ENCODE data around the gene ALDH1L1.

Gene ALDH1L1

DNA sequence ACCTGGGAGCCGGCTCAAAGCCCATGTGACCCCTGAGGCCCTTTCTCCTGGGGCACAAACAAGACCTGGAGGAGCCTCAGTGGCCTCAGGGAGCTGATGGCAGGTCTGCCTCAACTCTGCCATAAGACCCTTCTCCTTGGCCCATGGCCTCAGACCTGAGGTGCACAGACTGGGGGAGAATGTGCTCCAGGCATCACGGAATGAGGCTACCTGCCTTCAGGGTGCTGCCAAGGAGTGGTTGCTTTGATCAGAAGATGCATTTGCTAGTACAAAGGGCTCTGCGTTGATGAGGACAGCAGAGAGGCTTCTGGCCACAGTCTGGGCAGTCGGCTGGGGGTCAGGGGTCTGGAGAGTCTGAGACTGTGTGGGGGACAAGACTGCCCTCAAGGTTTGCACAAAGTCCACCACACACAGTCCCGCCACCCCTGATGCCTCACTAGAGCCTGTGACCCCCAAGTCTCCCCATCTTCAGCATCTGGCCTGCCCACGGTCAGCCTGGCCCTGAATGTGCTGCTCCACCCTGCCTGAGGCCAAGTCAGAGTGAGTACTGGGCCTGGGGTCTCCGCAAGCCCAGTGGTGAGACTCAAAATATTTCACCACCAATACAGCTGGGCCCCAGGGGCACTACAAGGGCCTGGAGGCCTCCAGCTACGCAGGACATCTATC is 26.6 kb downstream of the ALDH1L1 start:
- no peak for DNase-seq

DNA sequence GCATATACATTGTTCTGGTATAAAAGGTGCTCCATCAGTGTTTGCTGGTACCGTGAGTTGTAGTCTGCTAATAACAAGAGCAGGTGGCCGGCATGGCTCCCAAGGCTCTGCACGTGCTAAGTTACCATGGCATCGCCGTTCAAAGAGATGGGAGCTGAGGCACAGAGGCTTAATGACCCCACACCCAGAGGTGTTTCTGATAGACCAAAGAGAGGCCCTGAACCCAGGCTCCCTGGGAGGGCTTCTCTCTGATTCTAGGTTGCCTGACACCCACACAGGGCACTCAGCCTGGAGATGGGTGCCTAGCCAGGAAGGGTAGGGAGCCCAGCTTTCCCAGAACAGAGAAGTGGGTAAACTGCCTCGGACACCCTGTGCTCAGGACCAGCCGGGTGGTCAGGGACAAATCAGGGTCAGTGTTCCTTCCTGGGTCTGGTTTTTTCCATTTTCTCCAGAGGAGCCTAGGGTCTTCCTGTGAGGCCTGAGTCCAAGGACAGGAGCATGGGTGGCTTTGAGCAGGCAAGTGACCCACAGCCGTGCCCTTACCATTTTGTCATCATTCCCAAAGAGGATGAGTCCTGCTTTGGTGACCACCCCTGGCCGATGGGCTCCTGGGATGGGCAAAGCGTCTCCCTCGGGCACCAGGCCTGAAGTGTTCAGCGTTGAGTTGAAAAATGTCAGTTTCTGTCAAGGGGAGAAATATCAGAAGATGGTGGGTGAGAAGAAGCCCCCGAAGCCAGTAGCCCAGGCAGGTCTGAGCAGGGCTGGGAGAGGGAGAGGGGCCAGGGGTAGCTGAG is 27.3 kb downstream of the ALDH1L1 start:
- no peak for DNase-seq

DNA sequence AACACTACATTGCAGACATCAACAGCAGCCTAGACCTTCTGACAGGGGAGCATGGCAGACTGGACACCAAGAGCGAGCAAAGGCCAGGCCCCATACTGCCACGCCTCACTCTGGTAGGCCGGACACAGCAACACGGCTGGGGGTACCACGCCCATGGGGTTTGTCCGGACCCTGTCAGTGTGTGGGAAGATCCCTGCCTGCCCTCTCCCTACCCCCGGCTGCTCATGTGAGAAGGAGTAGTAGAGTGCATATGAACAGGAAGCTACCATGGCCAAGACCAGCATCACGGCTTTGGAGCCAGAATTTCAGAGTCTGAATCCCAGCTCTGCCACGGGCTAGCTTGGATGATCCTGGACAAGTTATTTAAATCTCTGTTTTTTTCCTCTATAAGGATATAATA is 27.9 kb downstream of the ALDH1L1 start:
- DNase-seq: no peak

DNA sequence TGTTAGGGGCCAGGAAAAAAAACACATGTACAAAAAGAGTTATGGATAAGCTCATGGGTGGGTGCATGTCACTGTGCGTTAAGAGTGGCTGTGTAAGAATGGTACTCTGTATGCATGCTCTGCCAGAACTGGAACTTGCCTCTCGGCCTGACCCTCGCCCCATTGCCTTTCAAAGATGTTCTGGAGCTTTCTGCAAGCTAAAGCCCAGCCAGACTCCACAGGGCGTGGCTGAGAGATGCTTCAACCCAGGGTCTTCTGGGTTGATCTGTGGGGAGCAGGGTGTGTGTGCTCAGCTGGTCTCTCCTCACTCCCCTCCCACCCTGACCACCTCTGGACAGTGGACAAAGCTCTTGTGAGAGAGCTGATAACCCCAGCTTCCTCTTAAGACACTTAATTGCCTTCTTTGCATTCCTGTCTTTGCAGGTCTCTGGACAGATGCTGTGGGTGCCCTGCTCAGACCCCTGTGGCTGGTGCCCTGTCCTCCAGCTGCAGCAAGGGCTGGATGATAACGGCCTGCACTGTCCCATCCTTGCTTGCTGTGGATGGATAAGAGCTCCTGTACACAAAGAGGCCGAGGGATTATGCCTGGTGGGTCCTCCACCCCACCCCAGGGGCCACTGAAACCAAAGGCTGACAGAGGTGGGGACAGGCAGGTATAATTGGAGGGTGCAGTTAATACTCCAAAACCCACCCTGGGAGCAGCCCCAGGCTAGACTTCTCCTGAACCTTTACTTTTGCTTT is 28.7 kb downstream of the ALDH1L1 start:
- DNase-seq: no peak

DNA sequence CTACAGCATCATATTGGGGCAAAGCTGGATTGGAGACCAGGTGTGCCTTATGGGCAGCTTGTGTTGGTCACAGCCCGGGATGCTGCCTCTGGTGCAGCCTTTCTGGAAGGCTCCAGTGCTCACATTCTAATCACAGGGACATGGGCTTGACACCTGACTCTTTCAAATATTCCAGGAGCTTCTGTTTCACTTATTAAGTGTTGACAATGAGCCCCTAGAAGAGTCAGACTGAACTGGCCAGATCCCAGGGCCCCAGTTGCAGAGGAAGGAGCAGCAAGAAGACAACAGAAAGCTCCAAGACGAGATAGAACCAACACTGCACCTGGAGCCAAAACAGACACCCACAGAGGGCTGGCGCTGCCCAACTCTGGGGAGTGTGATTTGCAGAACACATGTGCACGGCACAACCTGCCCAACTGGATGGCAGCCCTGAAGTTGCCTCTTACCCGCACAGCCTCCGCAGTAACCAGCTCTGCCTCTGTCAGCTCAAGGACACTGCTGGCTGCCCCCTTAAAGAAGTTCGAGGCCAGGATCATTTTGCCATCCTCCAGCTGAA is 30.3 kb downstream of the ALDH1L1 start:
- DNase-seq: no peak

DNA sequence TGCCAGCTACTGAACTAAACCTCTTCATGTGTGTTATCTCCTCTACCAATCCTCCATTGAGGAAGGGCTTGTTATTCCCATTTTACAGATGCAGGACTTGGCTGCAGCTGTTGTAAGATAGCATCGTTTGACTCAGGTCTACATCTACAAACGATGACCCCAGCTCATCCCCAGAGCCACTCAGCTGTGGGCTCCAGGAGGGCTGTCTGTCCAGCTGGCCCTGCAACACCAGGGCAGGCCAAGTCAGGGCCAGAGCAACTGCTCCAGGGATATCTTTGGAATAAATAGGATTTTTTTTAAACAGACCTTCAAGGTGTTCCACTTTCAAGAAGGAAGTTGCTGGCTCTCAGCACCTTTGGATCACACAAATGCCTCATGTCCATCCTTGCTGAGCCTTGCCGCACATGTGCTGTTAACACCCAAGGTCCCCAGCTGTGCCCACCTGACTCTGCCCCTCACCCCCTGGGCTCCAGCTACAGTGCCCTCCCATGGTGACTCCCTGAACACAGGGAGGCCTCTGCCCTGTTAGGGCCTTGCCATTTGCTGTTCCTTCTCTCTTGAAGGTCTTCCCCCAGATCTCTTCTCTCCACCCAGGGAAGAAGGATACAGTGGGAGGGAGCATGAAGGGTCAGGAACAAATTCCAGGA is 31.0 kb downstream of the ALDH1L1 start:
- no peak for DNase-seq

DNA sequence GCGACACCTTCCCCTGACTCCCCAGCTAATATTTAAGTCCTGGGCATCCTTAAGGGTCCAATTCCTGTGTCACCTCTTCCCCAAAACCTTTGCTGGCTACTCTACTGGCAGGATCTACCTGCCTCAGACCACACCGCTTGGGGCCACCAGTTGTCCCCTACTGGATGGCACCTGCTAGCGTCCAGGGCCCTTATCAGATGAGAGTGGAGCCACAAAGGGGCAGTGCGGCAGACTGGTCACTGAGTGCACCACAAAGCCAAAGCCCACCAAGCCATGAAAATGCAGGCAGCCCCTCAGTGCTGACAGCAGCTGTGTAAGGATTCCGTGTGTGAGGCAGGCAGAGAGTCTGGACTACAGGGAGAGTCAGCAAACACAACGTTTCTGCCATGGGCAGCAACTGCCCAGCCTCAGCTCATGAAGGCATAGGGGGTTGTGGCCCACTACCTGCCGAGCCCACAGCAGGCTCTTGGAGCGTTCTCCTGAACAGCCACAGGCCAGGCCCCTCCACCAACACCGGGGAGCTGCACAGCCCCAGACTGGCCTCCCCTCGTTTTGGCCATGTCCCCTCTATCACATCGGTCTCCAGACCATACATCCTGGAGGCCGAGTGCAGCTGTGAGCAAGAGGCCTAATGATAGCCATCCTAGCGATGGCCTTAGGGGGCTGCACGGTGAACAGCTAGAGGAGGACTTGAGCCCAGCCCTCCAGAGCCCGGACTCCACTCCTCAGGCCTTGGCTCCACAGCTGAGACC is 32.3 kb downstream of the ALDH1L1 start:
- no peak for DNase-seq

DNA sequence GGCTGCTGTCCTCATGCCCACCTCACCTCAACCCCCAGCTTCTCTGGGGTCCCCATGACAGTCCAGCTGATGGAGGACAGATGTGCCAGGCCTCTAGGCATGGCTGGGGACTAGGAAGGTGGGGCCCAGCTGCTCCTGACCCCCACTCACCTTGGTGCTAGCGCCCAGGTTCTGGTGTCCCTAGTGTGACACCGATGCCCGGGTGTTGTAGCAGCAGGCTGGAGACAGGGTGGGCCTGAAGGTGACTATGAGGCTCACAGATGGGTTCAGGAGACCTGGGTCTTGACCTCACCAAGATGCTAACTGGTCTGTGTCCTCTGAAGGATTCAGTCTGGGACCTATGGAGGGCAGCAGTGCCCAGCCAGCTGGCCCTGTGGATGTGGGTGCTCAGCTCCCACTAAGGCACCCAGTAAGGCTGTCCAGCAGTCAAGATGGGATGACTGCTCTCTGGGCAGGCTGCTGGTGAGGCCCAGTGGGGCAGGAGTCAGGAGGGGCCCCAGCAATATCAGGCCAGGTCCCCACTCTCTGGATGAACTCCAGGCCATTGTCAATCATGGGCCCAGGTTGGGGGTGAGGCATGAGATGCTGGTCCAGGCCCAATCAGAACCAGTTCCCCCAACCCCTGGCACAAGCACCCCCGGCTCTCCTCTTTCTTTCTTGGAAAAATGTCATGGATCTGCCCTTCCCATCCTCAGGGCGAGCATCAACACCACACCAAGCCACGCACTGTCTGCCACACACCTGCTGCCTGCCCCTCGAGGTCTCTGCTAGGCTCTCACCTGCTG is 33.0 kb downstream of the ALDH1L1 start:
- DNase-seq: no peak

DNA sequence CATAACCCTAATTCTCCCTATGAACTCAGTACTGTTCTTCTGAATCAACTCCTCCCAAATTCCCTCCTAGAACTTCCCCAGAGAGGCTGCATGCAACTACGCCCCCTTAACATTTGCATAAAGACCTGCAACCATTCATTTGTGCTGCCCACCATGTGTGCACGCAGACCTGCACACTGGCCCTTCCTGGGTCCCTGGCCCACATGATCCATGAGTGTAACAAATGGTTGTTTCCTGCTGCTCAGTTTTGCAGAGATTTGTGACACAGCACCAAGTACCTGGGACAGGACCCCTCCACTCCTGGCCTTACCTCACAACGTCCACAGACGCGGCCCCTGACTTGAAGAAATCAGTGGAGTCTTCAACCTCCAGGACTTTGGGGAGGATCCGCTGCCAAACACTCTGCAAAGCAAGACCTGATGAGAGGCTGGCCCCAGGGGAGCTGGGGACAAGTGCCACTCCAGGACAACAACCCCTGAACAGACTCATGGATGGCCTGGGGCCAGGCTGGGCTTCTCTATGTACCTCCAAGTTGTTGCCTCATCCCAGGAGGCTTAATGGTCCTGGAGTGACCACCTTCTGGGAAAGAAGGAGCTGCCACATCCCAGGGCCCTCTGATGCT is 33.8 kb downstream of the ALDH1L1 start:
- DNase-seq: no peak

DNA sequence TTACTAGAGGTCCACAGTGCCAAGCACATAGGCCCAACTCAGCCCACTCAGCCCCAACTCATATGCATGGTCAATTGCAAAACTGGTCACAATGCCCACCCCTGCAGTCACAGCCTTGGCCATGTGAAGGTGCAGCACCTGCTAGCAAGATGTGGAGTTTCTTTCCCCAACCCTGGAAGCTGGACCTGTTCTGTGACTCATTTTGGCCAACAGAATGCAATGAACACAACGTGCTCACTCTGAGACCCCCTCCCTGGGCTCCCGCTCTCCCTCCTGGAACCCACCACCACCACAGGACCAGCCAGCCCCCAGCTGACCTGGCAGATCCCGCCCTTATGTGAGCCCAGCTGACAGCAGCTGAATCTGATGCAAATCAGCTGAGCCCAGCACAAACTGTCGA is 34.4 kb downstream of the ALDH1L1 start:
- no peak for DNase-seq

DNA sequence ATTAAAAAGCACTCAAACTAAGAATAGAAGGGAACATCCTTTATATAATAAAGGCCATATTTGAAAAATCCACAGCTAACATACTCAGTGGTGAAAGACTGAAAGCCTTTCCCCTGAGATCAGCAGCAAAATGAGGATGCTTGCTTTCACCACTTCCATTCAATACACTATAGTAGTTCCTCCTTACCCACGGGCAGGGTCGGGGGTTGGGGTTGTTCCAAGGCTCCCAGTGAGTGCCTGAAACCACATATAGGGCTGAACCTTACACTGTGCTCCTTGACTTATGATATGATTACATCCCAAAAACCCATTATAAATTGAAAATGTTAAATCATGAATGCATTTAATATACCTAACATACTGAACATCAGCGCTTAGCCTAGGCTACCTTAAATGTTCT is 37.7 kb downstream of the ALDH1L1 start:
- no peak for DNase-seq

DNA sequence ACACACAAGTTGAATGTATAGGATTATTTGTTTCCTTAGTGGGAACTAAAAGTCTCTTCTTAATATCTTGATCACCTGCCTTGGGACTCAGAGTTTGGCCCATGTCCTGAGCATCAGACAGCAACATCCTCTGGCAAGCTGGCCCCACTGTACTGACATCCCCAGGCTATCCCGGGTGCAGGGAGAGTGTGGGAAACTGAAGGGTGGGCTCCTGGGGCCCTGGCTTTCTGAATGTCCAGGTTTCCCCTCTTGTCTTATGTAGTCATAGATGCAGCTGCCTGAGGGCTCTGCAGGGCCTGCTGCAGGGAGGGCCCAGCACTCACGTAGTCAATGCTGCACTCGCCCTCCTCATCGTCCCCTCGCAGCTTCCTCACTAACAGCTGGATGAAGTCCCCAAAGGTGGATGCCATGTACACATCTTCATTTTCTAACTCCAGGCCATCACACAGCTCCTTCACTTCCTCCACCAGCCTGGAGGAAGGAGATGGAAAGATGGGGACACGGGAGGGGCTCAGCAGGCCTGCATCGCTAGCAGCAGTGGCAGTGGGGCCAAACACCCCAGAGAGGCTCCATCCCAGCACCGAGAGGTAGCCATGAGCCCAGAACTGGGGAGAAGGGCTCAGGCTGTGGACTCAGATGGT is 42.8 kb downstream of the ALDH1L1 start:
- DNase-seq: no peak

DNA sequence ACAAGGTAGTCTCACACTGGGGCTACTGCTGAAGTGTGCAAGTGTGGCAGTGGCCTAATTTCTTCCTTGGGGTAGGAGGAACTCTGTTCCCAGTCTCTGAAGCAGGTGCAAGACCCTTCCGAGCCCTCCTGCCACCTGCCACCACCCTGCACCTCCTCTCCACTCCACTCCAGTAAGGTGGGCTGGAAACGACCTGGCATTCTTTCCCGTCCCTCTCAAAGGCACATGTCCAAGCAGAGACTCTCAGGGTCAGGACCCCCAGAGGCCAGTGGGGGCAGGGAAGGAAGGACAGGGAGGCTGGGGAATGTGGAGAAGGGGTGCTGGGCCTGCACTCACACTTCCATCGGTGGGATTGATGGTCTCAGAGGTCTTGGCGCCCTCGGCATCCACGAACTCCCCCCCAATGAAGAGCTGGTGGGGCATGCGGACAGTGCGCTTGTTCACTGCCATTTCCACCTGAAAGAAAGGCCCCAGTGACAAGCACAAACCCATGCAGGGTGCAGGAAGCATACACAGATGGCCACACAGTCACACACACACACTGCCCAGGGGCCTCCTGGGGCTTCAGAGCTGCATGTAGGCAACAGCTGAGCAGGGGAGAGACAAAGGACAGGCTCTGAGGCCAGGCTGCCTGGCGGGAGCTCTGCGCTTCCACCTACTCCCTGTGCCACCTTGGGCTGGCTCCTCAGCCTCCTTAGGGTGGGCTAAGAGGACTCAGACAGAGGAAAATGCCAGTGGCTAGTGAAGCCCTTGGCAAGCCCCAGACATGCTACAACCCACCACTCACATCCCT is 43.8 kb downstream of the ALDH1L1 start:
- no peak for DNase-seq

DNA sequence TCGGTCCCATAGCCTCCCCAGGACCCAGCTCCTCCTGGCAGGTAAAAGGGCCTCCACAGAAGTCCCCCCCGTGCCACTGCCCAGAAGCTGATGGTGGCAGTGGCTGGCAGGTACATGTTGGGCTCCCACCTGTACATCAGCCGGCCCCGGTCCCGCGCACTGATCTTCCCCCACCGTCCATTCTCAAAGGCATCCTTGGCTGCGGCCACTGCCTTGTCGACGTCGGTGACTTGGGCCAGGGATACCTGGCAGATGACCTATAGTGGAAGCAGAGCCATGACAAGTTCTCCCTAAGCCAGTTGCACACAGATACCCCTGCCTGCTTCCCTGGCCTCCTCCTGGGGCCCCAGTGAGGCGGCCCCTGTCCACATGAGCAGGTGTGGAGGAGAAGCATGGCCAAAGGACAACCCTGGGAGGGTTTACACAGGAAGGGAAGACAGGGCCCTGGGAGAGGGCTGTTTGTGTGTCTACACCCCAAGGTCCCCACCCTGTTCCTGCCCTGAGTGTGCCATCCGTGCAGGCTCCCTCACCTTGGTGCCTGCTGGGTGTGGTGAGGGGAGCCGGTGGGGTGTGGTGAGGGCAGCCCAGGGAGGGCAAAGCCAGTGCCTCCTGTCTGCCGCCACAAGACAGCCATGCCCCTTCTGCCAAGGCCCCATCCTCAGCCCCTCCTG is 44.8 kb downstream of the ALDH1L1 start:
- DNase-seq: no peak

DNA sequence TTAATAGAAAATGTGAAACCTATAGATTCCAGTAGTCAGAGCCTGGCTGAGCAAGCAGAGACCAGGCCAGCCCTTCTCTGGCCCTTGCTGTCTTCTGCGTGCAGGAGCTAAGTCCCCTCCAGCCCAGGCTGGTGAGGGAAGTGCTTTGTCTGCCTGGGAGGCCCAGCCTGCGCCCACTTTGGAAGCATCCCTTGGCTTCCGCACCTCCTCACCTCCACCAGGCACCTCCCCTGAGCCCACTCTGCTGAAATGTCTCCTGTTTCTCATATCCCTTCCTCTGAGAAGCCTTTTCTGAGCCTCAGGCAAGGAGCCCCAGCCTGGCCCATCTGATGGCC is 45.3 kb downstream of the ALDH1L1 start:
- no peak for DNase-seq

DNA sequence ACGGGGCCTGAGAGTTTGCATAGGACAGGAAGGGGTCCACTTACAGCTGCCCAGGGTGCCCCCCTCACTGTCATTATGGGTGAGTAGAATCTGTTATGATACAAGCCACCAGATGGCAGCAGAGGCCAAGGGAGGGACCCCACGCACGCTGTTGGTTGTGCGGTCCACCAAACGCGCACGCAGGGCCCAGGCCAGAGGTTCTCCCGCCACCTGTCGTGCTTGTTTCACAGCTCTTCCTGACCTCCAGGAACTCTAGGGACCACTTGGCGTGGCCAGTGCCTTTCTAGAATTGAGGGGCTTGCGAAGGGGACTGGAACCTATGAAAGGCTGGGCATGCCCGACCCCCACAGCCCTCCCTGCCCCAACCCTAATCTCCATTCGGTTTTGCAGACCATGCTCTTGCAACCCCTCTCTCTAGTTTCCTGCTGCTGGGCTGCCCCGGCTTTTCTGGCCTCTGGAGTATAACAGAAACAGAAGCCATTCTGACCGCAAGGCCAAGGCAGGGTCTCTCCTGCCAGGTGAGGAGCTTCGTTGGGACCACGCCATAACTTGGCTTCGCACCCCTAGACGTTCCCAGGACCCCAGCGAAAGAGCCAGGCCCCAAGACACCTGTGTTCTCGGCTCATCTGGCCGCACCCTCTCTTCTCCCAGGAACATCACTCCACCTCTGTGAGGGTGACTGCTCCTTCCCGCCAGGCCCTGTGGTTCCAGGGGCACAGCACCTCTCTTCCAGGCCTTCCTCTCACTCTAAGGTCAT is 46.0 kb downstream of the ALDH1L1 start:
- peak; percentile 29 for DNase-seq

DNA sequence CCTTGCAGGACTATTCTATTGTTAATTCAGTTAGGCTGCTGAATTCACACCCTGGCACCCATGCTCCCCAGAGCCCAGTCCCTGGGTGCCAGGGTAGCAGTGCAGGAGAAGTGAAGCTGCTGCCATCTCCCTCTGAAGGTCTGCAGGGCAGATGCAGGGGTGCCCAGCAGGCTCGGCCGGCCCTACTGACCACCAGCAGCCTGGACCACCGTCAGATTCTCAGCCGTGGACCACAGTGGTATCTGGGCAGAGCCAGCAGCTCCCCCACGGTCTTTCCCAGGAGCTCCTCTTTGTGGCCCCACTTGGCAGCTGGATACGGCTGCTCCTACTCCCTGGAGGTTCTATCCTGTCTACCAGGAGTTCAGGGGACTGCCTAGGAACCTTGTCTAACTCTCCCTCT is 46.8 kb downstream of the ALDH1L1 start:
- no peak for DNase-seq

DNA sequence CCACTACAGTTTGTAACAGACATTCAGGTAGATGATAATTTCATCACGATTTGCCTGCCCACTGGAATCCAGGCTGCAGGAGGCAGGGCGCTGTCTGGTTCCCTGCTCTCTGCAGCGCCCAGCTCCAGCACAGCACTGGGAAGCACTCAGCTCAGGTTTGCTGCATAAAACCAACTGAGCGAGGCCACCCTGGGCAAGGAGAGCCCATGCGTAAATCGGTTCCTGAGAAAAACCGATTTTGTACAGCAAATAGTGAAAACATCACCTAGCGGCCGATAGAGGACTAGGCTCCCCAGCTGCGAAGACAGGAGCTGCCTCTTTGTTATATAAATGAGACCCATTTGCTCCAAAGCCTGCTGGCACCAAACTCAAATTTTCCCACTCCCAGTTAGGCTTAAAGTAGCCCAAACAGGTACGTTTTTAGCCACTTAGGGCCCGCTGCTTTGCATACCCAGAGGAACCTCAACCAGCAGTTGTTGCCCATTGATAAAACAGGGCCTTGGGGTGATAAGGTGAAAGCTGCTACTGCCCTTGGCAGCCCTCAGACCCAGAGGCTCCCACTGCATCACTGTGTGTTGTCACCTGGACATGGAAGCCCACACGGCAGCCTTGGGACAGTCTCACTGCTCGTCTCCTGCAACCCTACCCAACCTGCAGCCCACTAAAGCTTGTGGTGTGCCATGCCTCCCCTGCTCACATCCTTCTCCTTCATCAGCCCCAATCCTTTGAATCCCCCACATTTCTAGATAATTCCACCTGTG is 47.5 kb downstream of the ALDH1L1 start:
- DNase-seq: no peak
